Keratinocyte (primary cell): ENCODE measurements around the gene STXBP1. TPM values are rescaled to one million over a fixed set of nuclear protein-coding genes. Genes with fewer than 3 reads are reported as not detected.

ENCODE experiments used
- DNase-seq: peaks from one replicate; pipeline ENCODE4 v3.0.0-alpha.2; 2011; ENCODE audit warnings: low read depth, missing footprints, low spot score
- FAIRE-seq: peaks from 2 replicates; lab custom pipeline; 2011; peaks lifted over from hg19 to GRCh38; lab: Jason Lieb, UNC
- H2AFZ ChIP-seq: 2 replicates; pipeline ENCODE4 v1.6.0; 2012; ENCODE audit warnings: low read length, control low read depth, inconsistent platforms; ENCODE audit not compliant: control insufficient read depth
- H3K27ac ChIP-seq: 2 replicates; pipeline ENCODE4 v1.5.1; 2011; ENCODE audit warnings: low read length; ENCODE audit not compliant: control insufficient read depth, insufficient read depth
- H3K27me3 ChIP-seq: 3 replicates; pipeline ENCODE4 v1.6.0; 2011; ENCODE audit warnings: low read length; ENCODE audit not compliant: control insufficient read depth, insufficient read depth; ENCODE audit errors: extremely low read depth
- H3K36me3 ChIP-seq, 2 experiments: 2 replicates in 1 of 2; 3 replicates in 1 of 2; pipeline ENCODE4 v1.5.1; 2011; ENCODE audit warnings: low read length in 2 of 2, mild to moderate bottlenecking in 1 of 2; ENCODE audit not compliant: control insufficient read depth in 2 of 2, insufficient read depth in 2 of 2; ENCODE audit errors: extremely low read depth in 1 of 2
- H3K4me1 ChIP-seq: 3 replicates; pipeline ENCODE4 v1.5.1; 2011; ENCODE audit warnings: low read length; ENCODE audit not compliant: control insufficient read depth, insufficient read depth; ENCODE audit errors: extremely low read depth
- H3K4me2 ChIP-seq: 3 replicates; pipeline ENCODE4 v1.6.0; 2011; ENCODE audit warnings: low read depth, low read length; ENCODE audit not compliant: control insufficient read depth, insufficient read depth; ENCODE audit errors: extremely low read depth
- H3K4me3 ChIP-seq, 3 experiments: fragments of 200-600 bp in 1 of 3; sonication (generic) in 1 of 3; 2 replicates in 2 of 3; 3 replicates in 1 of 3; pipeline ENCODE4 v1.5.1; 2011 to 2016; ENCODE audit warnings: low read length in 3 of 3, mild to moderate bottlenecking in 3 of 3, control low read depth in 2 of 3, inconsistent platforms in 1 of 3, low read depth in 1 of 3, mixed read lengths in 1 of 3, mixed run types in 1 of 3, moderate library complexity in 1 of 3; ENCODE audit not compliant: control insufficient read depth in 2 of 3, insufficient read depth in 2 of 3; ENCODE audit errors: extremely low read depth in 1 of 3
- H3K79me2 ChIP-seq: 2 replicates; pipeline ENCODE4 v1.6.0; 2012; ENCODE audit warnings: low read length; ENCODE audit not compliant: control insufficient read depth, insufficient read depth
- H3K9ac ChIP-seq: 3 replicates; pipeline ENCODE4 v1.6.0; 2011; ENCODE audit warnings: low read length; ENCODE audit not compliant: control insufficient read depth, insufficient read depth; ENCODE audit errors: extremely low read depth
- H3K9me1 ChIP-seq: 3 replicates; pipeline ENCODE4 v1.6.0; 2011; ENCODE audit warnings: low read length; ENCODE audit not compliant: control insufficient read depth, insufficient read depth; ENCODE audit errors: extremely low read depth
- H3K9me3 ChIP-seq: 2 replicates; pipeline ENCODE4 v1.5.1; 2012; ENCODE audit warnings: low read depth, low read length; ENCODE audit not compliant: control insufficient read depth
- H4K20me1 ChIP-seq: 3 replicates; pipeline ENCODE4 v1.6.0; 2011; ENCODE audit warnings: low read length; ENCODE audit not compliant: control insufficient read depth, insufficient read depth; ENCODE audit errors: extremely low read depth
- EZH2 ChIP-seq: IDR thresholded peaks from one replicate; pipeline ENCODE4 v1.6.1; 2012; ENCODE audit warnings: inconsistent platforms, mild to moderate bottlenecking, low read length, moderate library complexity
- dilution Hi-C: fragments of 300-500 bp; cut with MboI; formaldehyde crosslinking; loops from one replicate; pipeline ENCODE4 v1.7.0; 2020; ENCODE audit warnings: low sequenced_read_pairs; ENCODE audit not compliant: extremely low pct_ligation_motif_present
- polyA plus RNA-seq, 5 experiments: library from polyadenylated mRNA; depleted of rRNA in 3 of 5; stranded (reverse) in 3 of 5; stranded (forward) in 1 of 5; unstranded in 1 of 5; fragments of >200 nt; gene quantifications; 1 replicate in 1 of 5; 2 replicates in 3 of 5; 3 replicates in 1 of 5; pipeline versions ENCODE4 v1.2.1 to v1.2.3, GENCODE V29; 2011 to 2012; ENCODE audit warnings: missing spikeins in 2 of 5, low read depth in 1 of 5, low replicate concordance in 1 of 5
- TF ChIP-seq, protein P1 (sequence below), 3 experiments: IDR thresholded peaks in 1 of 3; conservative IDR thresholded peaks in 1 of 3; optimal IDR thresholded peaks in 1 of 3; 2 replicates in 2 of 3; 3 replicates in 1 of 3; pipeline versions ENCODE3 to v1.5.1; 2011; ENCODE audit warnings: low read length in 3 of 3, mild to moderate bottlenecking in 3 of 3, moderate library complexity in 2 of 3, control low read depth in 1 of 3, inconsistent platforms in 1 of 3; ENCODE audit not compliant: insufficient read depth in 2 of 3; ENCODE audit errors: extremely low read depth in 1 of 3

Gene STXBP1
- polyA plus RNA-seq, 1 donor (not counting 4 experiments of a cell fraction or from before 2014, with no cell fraction given), result 17.1 TPM

DNA sequence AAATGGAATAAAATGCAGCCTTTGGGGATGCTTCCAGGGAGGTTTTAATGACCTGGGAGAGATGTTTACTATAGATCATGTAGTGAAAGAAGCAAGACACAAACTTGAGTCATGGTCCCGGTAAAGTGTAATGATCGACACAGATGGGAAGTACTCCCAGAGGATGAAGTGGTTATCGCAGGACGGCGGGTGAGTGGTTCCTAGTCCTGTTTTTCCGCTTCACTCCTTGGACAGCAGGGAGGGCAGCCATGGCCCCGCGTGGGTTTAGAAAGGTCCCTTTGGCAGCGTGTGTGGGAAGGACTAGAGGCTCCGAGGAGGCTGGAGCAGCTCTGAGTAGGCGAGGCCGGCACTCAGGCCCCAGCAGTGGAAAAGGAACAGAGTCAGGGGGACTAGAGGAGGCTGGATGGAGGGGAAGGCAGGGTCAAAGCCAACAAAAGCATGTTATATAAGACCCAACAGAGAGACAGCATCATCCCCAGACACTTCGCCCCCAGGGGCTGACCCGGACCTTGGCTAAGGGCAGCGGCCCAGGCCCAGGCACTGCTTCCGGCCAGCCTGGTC is 49.2 kb upstream of the STXBP1 start:
- no peak for DNase-seq
- FAIRE-seq, result peak; percentile 48
- peak overlapping the region in 2 of 3 experiments; percentile 15 for H3K4me3 ChIP-seq

DNA sequence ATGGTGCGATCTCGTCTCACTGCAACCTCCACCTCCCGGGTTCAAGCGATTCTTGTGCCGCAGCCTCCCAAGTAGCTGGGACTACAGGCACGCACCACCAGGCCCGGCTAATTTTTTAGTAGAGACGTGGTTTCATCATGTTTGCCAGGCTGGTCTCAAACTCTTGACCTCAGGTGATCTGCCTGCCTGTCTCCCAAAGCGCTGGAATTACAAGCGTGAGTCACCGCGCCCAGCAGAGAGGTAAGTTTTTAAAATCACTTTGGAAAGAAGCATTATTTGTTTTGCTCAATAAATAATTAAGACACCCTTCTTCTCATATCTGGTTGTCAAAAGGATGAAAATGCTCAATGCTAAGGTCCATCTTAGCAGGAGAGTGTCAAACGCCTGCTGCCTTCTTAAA is 48.5 kb upstream of the STXBP1 start:
- Histone ChIP-seq H3K79me2 (peaks cover 93% of the 10 kb centered on the region), H3K4me3 (no peak overlapping the region), H3K4me1 (peaks cover 67% of the 10 kb centered on the region), H3K27ac (peak overlapping the region; percentile 80), H3K4me2 (no peak overlapping the region), H3K9ac (no peak overlapping the region), H3K36me3 (peaks cover 34 to 60% of the 10 kb centered on the region in 2 experiments), H3K9me1 (no peaks in the 10 kb centered on the region), H3K27me3 (no peaks in the 10 kb centered on the region), H2AFZ (no peak overlapping the region), H4K20me1 (peaks cover 12% of the 10 kb centered on the region), H3K9me3 (no peaks in the 10 kb centered on the region)
- dilution Hi-C loops, result no loop called here
- FAIRE-seq, result no peak
- TF ChIP-seq EZH2, result no peak
- TF ChIP-seq, protein P1, sequence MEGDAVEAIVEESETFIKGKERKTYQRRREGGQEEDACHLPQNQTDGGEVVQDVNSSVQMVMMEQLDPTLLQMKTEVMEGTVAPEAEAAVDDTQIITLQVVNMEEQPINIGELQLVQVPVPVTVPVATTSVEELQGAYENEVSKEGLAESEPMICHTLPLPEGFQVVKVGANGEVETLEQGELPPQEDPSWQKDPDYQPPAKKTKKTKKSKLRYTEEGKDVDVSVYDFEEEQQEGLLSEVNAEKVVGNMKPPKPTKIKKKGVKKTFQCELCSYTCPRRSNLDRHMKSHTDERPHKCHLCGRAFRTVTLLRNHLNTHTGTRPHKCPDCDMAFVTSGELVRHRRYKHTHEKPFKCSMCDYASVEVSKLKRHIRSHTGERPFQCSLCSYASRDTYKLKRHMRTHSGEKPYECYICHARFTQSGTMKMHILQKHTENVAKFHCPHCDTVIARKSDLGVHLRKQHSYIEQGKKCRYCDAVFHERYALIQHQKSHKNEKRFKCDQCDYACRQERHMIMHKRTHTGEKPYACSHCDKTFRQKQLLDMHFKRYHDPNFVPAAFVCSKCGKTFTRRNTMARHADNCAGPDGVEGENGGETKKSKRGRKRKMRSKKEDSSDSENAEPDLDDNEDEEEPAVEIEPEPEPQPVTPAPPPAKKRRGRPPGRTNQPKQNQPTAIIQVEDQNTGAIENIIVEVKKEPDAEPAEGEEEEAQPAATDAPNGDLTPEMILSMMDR (optimal IDR thresholded peaks at IDR 0.05 in 1 of 3, IDR thresholded peaks at IDR 0.05 in 1 of 3, conservative IDR thresholded peaks at IDR 0.05 in 1 of 3; ENCODE audit: extremely low read depth in 1 of 3, insufficient read depth in 2 of 3, low read length in 3 of 3), result no peak
- no peak for DNase-seq

More for the DNA sequence above, 49.2 kb upstream of the STXBP1 start:
- Histone ChIP-seq H3K36me3 (peaks cover 37 to 66% of the 10 kb centered on the region in 2 experiments), H3K4me1 (peaks cover 74% of the 10 kb centered on the region), H3K27me3 (no peaks in the 10 kb centered on the region), H3K4me2 (peak overlapping the region; percentile 78), H3K27ac (peak overlapping the region; percentile 80), H4K20me1 (peaks cover 12% of the 10 kb centered on the region), H2AFZ (no peak overlapping the region), H3K9me1 (no peaks in the 10 kb centered on the region), H3K9ac (peak overlapping the region; percentile 30), H3K9me3 (no peaks in the 10 kb centered on the region), H3K79me2 (peaks cover 93% of the 10 kb centered on the region)
- TF ChIP-seq, protein P1 (optimal IDR thresholded peaks at IDR 0.05 in 1 of 3, IDR thresholded peaks at IDR 0.05 in 1 of 3, conservative IDR thresholded peaks at IDR 0.05 in 1 of 3; ENCODE audit: extremely low read depth in 1 of 3, insufficient read depth in 2 of 3, low read length in 3 of 3), result no peak
- TF ChIP-seq EZH2, result no peak
- dilution Hi-C loops, result no loop called here
